Left forelimb (tissue), 1 donor: ENCODE data around the gene PARD3.

Experiments
- DNase-seq: peaks from one replicate; pipeline ENCODE4 v3.0.0-alpha.2; 2018; ENCODE audit warnings: low spot score

The PARD3 gene

GRCh38 chr10:34492081-34492480 is 323.0 kb downstream of the PARD3 start:
- no peak for DNase-seq

GRCh38 chr10:34491678-34492077 is 323.4 kb downstream of the PARD3 start:
- DNase-seq: no peak

- DNase-seq: no peak
These were observed 324.9 kb downstream of the PARD3 start for GRCh38 chr10:34489973-34490745.

DNA sequence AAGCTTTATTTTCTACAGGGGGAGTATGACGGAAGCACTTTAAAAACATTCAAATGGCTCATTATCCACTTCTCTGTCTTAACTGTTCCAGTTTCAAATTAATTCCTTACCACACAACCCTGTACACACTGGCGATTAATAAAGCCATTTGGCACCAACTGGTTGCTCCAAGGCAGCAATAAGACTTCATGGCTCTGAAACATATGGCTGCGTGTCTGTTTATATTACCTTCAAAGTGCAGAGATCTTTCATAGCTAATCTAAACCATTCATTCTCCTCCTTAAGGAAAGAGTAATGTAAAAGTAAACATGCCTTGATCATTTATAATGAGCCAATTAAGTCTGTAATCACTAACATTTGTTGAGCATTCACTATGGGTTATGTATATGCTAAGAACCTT is 325.7 kb downstream of the PARD3 start:
- DNase-seq: no peak

- DNase-seq: no peak
These were observed 326.5 kb downstream of the PARD3 start for GRCh38 chr10:34488476-34489130.

- no peak for DNase-seq
These were observed 329.1 kb downstream of the PARD3 start for GRCh38 chr10:34486008-34486407.

- DNase-seq: no peak
These were observed 330.9 kb downstream of the PARD3 start for GRCh38 chr10:34484164-34484563.

- DNase-seq: no peak
These were observed 334.8 kb downstream of the PARD3 start for GRCh38 chr10:34480345-34480744.

GRCh38 chr10:34479520-34480179 is 335.4 kb downstream of the PARD3 start:
- no peak for DNase-seq

DNA sequence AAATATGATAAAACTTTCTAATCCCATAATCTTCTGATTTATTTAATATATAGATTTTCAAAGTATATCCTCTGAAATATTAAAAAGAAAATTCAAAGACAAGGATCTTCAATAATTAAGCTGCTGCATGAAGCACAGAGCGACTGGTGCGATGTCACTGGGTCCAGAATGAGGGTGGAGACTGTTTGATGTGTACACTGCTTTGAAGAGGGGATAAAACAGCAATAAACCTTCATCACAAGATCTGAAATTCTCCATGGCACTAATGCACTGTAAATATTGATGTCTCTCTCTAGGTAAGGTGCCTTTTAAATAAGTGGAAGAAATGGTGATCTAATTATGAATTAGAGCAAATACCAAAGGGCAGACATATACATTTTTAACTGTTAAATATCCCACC is 337.8 kb downstream of the PARD3 start:
- DNase-seq: no peak

DNA sequence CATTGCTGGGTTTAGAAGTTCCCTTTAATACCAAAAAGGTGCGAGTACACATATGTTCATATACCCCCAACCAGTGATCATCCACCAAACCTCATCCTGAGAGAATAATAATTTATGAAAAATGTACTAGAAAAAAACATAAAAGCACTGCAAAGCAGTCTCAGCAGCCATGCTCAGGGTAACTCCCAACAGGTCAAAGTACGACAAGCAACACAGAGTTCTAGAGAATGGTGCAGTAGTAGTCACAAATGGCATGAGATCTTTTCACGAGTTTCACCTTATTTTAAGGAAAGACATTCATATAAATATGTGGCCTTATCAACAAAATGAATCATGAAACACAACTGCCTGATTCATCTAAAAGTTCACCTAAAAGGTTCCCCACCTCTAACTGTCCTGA is 338.5 kb downstream of the PARD3 start:
- DNase-seq: no peak

- DNase-seq: no peak
These were observed 339.3 kb downstream of the PARD3 start for GRCh38 chr10:34475786-34476185.

- no peak for DNase-seq
These were observed 339.8 kb downstream of the PARD3 start for GRCh38 chr10:34475274-34475646.

DNA sequence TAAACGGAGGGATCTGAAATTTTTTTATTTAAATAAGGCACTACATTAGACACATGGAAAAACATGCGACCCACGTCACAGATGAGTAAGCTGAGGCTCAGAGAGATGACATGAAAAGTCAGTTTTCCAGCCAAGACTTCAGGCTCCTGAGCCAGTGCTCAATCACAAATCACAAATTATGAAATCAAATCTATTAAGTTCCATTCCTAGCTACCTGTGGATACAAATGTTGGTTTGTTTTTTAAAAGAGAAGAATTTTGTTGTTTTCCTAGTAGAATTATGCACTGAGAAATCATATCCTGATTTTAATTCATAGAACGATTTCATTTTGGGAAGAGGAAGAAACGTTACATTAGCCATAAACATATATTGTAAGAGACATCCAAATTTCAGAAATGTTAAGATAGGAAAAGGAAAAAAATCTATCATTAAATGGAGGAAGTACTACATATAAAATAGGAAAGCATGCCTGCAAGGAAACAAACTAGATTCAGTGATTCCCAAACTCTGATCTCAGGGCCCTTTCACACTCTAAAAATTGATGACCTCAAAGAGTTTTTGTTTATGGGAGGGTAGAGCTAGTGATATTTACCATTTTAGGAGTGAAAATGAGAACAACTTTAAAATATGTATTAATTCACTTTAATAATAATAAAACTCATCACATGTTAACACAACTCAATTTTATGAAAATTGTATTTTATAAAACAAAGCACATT is 340.4 kb downstream of the PARD3 start:
- DNase-seq: no peak

DNA sequence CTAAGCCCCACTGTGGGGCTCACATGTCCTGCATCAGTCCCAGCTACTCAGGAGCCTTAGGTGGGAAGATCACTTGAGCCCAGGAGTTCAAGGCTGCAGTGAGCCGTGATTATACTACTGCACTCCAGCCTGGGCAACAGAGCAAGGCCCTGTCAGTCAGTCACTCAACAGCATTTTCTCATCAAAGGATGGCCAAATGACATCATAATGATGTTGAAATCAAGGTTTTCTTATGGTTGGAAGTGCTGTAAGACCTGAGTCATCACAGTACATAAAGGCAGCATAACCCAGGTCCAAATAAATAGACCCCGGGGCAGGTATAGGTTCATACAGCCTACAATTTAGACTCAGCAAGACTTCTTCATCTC is 341.1 kb downstream of the PARD3 start:
- DNase-seq: no peak

- no peak for DNase-seq
These were observed 341.7 kb downstream of the PARD3 start for GRCh38 chr10:34473174-34474008.

DNA sequence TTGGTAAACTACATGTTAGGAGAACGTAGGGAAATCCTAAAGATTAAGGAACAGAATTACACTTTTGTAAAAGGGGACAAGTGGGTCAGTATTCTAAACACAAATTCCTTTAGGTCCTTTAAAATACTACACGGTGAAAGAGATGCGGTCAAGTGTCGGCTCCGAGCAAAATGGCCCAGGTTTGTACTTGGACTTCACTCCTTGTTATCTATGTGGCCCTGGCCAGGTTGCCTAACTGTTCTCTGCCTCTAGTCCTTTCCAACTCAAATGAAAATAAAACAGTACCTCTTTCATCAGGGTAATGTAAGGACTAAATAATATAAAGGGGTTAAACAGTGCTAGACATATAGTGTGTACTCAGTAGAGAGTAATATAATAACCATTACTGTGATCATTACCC is 344.8 kb downstream of the PARD3 start:
- DNase-seq: no peak

- DNase-seq: no peak
These were observed 345.6 kb downstream of the PARD3 start for GRCh38 chr10:34469446-34469845.

- no peak for DNase-seq
These were observed 347.2 kb downstream of the PARD3 start for GRCh38 chr10:34467902-34468301.

DNA sequence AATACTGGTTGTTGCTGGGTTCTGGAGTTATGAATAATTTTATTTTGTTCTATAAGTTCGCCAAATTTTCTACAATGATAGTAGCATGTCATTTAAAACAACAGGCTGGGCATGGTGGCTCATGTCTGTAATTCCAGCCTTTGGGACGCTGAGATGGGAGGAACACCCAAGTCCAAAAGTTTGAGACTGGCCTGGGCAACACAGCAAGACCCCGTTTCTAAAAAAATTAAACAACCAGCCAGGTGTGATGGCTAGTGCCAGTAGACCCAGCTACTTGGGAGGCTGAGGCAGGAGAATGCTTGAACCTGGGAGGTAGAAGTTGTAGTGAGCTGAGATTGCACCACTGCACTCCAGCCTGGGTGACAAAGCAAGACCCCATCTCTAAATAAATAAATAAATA is 347.7 kb downstream of the PARD3 start:
- DNase-seq: no peak

DNA sequence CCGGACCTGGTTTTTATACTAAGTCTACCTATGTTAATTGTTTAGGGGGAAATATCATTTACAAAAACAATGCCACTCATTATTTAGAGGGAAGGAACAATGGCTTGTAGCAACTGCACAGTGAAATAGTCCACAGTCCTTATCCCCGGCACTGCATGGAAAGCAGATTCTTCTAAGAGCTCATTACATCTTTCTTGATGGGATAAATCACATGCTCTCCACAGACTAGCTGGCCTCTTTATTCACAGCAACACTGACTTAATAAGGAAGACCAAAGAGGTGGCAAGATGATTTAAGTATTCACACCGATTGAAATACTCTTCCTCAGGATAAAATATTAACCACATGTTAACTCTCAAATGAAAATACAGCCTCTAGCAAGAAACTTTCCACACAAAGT is 349.4 kb downstream of the PARD3 start:
- no peak for DNase-seq

GRCh38 chr10:34464591-34464990 is 350.5 kb downstream of the PARD3 start:
- no peak for DNase-seq
